ENCODE results near the gene ABHD18.
"Not testable (repeated sequence)": the region's sequence is repeated elsewhere in the genome, so short reads cannot be mapped to it uniquely, and the experiment has no call there.

The ABHD18 gene

DNA sequence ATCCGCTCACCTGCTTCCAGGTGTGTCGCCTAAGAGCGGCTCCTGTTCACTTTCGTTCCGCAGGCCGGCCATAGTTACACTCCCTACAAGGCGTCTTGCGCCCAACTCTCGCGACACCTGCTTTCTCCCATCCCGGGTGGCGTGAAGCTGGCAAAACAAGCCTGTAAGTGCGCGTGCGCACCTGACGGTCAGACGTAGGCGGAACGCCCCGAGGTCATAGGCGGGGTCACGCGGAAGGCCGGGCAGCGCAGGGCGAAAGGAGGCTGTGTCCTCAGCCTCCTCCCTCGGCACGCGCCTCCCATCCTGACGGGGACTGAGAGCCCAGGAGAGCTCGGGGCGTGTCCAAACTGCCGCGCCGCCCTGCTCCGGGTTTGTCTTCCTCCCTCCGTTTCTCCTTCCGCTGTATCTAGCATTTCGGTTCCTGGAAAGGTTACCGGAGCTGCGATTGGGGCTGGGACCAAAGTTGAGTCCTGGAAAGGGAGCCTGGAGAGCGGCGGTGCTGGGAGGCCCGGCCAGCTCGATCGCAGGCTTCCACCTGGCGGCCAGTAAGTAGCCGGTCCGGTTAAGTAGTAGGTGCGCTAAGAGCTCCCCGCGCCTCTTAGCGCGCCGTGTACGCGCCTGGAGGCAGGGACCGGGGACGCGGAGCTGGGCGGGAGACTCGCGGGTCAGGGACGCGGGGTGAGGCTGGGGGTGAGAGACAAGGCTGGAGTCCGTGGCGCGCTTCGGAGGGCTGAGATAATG, at the start of gene ABHD18, which contains the start of gene MFSD8:
Gene ABHD18 (plus strand): TSS at position 345 of the 741 bp plus-strand sequence. CDS start 17,550 bp downstream, outside the sequence.
Gene MFSD8 (minus strand): TSS at position 112 of the 741 bp plus-strand sequence. CDS start 40 bp downstream, at position 72.
- peak; percentile 99 for DNase-seq (ENCODE audit: low spot score)

DNA sequence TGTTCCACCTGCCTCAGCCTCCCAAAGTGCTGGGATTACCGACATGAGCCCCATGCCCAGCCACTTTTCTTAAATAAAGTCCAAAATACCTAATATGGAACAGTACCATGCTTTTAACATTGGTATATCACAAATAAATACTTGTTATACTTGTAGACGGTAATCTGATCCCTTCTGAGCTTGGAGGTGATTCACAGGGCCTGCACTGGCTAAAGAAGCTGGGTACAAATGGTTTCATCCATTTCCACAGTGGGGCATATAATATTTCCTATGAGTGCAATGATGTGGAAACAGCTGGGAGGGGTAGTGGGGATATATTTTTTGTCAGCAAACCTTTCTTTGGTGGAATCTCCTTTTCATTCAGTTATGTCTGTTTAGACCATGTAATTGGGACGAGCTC, 48.7 kb upstream of the ABHD18 start:
- DNase-seq (ENCODE audit: low spot score) = no peak

DNA sequence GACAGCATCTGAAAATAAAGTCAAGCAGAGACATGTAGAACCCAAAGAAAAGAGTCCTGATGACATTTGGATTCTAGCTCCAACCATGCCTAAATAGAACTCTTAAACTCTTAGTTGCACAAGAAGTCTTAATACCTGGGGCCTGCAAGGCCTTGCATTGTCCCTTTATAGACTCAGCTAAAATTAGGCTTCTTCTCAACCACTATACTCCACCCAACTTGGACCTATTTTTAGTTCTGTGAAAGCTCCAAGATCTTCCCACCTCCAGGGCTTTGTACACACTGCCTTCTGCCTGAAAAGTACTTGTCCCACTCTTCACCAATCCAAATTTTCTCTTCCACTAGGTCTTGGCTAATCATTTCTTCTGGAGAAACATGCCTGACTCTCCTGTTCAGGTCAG, 48.1 kb upstream of the ABHD18 start:
- DNase-seq (ENCODE audit: low spot score) = no peak

DNA sequence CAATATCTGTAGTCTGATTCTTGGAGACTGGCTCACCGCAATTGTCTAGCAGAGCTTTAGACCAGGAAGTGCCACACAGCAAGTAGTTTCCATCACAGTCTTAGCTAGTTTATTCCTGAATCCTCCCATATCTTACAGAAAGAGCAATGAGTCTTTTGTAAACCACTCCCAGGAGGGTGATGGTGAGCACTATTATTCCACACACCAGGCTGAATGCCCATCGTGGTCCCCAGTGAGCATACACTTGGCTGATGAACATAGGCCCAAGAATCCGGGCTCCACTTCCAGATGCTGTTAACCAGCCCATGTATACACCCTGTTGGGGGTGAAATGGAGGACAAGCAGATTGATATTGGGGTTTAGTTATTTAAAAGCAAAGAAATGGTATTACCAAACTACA, 44.7 kb upstream of the ABHD18 start:
- no peak for DNase-seq (ENCODE audit: low spot score)

DNA sequence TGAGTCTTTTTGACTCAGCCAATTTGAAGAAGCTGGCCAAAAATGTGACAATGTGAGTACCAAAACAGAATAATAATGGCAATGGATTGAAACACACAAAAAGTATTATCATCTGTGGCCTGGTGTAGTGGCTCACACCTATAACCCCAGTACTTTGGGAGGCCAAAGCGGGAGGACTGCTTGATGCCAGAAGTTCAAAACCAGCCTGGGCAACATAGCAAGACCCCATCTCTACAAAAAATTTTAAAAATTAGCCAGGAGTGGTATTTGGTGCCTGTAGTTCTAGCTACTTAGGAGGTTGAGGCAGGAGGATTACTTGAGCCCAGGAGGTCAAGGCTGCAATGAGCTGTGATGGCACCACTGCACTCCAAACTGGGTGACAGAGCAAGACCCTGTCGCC, 43.0 kb upstream of the ABHD18 start:
- no peak for DNase-seq (ENCODE audit: low spot score)

DNA sequence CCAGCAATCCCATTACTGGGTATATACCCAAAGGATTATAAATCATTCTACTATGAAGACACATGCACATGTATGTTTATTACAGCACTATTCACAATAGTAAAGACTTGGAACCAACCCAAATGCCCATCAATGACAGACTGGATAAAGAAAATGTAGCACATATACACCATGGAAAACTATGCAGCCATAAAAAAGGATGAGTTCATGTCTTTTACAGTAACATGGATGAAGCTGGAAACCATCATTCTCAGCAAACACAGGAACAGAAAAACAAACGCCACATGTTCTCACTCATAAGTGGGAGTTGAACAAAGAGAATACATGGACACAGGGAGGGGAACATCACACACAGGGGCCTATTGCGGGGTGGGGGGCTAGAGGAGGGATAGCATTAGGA, 39.5 kb upstream of the ABHD18 start:
- not testable (repeated sequence) for DNase-seq (ENCODE audit: low spot score)

DNA sequence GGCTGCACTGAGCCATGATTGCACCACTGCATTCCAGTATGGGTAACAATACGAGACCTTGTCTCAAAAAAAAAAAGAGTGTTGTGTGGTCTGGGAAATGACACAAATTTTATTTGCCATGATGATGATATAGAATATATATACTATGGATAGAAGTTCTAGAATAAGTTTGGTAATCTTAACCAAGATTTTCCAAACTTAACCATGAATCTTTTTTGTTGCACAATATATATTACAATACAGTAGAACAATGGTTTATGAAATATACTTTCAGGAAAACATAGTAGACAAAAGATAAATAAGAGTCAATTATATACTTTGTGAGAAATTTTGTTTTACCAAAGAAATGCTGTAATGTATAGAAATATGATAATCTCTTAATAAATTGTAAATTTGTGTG, 35.0 kb upstream of the ABHD18 start:
- DNase-seq (ENCODE audit: low spot score) = no peak

DNA sequence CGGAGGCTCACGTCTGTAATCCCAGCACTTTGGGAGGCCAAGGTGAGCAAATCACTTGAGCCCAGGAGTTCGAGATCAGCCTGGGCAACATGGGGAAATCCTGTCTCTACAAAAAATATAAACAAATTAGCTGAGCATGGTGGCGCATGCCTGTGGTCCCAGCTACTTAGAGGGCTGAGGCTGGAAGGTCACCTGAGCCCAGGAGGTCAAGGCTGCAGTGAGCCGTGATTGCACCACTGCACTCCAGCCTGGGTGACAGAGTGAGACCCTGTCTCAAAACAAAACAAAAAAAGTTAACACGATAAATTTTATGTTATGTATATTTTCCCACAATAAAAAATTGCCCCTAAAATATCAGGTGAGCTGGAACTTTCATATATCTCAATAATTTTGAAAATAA, 33.4 kb upstream of the ABHD18 start:
- DNase-seq (ENCODE audit: low spot score) = not testable (repeated sequence)

DNA sequence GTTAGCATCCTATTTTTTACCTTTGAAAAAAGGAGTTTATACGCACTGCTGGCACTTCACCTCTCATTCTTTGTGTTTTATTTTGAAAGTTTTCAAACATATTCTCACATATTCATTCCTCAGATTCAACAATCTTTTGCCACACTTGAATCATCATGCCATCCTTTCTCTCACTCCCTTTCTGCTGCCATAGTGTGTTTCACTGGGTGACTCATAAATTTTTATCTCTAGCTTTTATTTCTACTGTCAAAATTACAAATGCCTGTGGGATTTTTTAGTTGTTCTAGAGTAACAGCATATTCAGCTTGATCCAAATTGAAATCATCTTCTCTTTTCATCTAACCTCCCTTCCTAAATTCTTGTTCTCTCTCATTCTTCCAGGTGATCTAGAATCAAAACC, 28.2 kb upstream of the ABHD18 start:
- no peak for DNase-seq (ENCODE audit: low spot score)

DNA sequence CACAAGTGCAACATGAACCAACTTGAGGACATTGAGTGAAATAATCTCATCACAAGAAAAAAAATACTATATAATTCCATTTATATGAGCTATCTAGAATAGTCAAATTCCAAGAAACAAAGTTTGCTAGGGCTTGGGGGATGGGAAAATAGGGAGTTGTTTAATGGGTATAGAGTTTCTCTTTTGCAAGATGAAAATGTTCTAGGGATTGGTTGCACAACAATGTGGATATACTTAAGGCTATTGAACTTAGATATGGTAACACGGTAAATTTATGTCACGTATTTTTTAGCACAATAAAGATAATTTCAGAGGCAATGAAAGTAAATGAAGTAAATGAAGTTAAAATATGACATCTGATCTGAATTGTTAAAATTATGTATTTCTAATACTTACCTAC, 8.1 kb upstream of the ABHD18 start:
- no peak for DNase-seq (ENCODE audit: low spot score)

DNA sequence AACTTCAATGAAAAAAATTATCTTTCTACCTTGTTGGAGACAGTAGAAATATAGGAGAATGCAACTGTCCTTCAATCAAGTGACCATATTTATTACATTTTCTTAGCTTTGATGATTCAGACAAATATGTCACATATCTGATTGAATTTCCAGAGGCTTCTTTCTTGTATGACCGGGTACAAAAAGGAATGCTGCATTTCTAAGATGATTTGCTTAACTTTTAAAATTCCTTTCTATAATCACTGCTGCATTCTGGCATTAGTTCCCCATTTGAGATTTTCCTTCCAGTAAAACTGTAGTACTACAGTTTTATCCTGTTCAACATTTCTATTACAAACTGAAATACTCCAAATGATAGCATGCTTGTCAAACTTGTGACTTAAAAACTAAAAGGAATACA, 5.4 kb upstream of the ABHD18 start:
- no peak for DNase-seq (ENCODE audit: low spot score)

DNA sequence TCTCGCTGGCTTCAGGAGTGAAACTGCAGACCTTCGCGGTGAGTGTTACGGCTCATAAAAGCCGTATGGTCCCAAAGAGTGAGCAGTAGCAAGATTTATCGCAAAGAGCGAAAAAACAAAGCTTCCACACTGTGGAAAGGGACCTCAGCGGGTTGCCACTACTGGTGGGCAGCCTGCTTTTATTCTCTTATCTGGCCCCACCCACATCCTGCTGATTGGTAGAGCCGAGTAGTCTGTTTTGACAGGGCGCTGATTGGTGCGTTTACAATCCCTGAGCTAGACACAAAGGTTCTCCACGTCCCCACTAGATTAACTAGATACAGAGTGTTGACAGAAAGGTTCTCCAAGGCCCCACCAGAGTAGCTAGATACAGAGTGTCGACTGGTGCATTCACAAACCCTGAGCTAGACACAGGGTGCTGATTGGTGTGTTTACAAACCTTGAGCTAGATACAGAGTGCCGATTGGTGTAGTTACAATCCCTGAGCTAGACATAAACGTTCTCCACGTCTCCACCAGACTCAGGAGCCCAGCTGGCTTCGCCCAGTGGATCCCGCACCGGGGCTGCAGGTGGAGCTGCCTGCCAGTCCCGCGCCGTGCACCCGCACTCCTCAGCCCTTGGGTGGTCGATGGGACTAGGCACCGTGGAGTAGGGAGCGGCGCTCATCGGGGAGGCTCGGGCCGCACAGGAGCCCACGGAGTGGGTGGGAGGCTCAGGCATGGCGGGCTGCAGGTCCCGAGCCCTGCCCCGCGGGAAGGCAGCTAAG, 1.4 kb upstream of the ABHD18 start:
- peak; percentile 37 for DNase-seq (ENCODE audit: low spot score)

DNA sequence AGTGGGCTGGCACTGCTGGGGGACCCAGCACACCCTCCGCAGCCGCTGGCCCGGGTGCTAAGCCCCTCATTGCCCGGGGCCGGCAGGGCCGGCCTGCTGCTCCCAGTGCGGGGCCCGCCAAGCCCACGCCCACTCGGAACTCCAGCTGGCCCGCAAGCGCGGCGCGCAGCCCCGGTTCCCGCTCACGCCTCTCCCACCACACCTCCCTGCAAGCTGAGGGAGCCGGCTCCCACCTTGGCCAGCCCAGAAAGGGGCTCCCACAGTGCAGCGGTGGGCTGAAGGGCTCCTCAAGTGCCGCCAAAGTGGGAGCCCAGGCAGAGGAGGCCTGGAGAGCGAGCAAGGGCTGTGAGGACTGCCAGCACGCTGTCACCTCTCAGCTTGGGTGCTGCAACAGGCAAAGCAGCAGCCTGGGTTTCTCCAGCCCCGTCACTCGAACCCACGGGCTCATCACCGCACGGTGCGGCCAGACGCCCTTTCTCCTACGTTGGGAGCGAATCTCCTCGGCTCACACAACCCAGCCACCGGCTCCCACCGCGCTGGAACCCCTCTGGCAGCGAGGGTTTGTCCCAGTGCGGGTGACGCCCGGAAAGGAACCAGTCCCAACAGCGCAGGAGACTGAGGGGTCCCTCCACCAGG, 662 bp upstream of the ABHD18 start:
- DNase-seq (ENCODE audit: low spot score) = not testable (repeated sequence)

DNA sequence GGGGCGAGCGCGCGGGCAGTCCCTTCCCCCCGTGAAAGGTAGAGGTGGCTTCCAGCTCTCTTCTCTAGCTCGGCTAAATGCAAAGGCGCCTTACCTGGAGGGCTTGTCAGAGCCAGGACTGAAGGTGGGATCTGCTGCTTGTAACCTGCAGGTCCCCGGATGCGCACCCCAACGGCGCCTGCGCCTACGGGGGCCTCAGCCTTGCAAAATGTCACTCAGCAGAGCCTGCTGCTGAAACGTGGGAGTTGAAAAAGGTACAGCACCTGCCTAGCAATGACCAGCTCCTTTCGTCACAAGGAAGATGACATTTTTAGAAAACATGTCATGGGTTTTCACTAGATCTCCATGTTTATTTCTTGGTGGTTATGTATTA, 583 bp downstream of the ABHD18 start:
- peak; percentile 59 for DNase-seq (ENCODE audit: low spot score)

DNA sequence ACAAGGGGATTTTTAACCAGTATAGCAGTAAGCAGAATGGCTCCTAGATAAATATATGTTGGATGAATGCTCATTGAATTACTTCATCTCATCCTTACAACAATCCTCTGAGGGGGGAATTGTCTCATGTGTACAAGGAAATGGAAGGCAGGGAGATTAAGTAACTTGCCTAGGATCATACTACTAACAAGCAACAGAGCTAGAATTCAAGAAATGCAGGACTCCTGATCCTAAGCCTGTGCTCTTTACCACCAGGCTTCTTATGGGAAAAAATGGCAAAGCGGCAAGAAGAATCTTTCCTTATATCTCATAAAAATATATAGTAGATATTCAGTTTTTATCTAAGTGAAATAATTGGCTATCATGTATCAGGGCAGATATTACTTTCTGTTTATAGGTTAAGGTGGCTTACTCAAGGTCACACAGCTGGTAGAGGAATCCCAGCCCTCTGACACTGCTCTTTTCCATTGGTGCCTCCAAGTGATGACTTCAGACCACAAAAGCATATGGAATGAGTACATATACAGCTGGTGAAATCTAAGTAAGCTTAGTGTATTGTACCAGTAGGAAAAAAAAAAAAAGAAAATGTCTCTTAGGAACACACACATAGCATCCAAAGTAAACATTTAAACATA, 2.1 kb downstream of the ABHD18 start:
- no peak for DNase-seq (ENCODE audit: low spot score)

DNA sequence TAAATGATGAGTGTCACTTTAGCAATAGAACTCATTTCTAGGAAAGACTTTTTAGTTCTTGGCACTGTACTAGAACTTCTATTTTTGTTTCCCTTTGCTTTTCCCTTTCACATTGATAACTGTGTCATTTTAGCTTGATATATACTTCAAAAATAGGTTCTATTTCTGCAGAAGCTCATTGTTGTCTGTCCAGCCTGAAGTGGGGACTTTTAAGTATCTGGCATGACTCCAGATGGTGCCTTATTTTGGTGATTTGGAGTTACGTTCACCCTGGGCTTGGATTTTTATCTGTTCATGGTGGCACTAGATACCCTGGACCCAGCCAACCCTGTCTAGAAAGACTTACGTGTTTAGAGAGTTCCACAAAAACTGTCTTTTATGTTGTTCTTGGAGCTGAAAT, 3.4 kb downstream of the ABHD18 start:
- DNase-seq (ENCODE audit: low spot score) = no peak

DNA sequence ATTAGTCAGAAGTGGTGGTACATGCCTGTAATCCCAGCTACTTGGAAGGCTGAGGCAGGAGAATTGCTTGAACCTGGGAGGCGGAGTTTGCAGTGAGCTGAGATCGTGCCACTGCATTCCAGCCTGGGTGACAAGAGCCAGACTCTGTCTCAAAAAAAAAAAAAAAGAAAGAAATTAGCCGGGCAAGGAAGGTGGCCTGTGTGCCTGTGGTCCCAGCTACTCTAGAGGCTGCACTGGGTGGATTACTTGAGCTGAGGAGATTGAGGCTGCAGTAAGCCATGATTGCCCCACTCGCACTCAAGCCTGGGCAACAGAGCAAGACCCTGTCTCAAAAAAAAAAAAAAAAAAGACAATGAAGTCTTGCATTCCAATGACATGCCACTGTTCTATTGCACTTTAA, 5.7 kb downstream of the ABHD18 start:
- not testable (repeated sequence) for DNase-seq (ENCODE audit: low spot score)

DNA sequence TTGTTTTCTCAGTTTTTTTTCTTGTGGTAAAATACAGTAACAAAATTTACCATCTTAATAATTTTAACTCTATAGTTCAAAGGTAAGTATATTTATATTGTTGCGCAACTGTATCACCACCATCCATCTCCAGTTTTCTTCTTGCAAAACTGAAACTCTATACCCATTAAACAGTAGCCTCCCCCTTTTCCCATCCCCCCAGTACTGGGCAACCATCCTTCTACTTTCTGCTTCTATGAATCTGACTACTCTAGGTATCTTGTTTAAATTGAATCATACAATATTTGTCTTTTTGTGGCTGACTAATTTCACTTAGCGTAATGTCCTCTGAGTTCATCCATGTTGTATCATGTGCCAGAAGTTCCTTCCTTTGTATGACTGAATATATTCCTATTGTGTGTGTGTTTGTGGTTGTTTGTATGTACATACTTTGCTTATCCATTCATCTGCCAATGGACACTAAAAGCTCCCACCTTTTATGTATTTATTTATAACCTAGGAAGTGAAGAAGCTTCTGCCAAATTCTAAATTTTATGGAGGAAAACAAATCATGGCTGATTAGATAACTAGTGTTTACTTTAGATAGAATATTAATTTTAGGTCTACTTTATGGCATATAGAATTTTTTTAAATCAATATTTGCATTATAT, 10.0 kb downstream of the ABHD18 start:
- DNase-seq (ENCODE audit: low spot score) = no peak

DNA sequence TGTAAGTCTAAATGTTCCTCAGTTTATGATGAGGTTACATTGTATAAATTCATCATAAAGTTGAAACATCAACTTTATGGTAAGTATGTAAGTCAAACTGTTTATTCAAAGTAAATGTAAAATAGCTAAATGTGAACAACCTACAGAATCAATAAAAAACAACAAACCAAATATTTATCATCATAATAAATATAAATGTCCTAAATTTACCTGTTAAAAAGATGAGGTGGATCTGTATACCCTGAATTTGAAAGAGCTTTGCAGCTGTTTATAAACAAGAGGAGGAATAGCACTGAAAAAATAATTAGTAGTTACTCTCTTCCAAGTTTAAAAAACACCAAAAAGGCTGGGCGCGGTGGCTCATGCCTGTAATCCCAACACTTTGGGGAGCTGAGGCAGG, 13.7 kb downstream of the ABHD18 start:
- DNase-seq (ENCODE audit: low spot score) = no peak

DNA sequence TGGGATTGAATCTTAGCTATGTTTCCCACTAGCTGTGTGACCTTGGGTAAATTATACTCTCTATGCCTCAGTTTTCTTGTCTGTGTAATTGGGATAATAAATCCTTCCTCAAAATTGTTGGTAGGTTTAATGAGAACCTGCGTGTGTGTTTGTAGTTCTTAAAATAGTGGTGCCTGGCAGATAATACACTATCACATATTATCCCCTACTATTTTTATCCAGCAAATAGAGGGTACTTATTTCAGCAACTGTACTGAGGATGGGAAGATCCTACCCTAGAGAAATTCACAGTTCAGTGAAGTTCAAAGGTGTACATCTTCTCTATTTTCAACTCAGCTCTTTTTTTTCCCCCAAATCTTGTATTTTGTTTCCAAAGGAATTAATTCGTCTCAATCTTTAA, 17.2 kb downstream of the ABHD18 start:
- no peak for DNase-seq (ENCODE audit: low spot score)

DNA sequence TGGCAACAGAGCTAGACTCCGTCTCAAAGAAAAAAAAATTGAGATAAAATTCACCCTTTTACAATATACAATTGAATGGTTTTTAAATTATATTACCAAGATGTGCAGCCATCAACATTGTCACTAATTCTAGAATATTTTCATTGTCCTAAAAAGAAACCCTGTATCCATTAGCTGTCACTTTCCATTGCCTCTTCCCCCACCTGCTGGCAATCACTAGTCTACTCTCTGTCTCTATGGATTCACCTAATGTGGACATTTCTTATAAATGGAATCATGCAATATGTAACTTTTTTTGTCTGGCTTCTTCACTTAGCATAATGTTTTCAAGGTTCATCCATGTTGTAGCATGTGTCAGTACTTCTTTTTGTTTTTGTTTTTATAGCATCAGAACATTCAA, 20.8 kb downstream of the ABHD18 start:
- DNase-seq (ENCODE audit: low spot score) = no peak

DNA sequence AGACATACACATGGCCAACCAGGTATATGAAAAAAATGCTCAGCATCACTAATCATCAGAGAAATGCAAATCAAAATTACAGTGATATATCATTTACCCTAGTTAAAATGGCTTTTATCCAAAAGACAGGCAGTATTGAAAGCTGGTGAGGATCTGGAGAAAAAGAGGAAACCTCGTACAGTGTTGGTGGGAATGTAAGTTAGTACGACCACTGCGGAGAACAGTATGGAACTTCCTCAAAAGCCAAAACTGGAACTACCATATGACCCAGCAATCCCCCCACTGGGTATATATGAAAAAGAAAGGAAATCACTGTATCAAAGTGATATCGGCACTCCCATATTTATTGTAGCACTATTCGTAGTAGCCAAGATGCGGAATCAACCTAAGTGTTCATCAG, 23.4 kb downstream of the ABHD18 start:
- no peak for DNase-seq (ENCODE audit: low spot score)

Measured in CD4-positive, alpha-beta T cell treated with Interleukin-2 at 100 ng/mL for 4 hours (primary cell).